Astrocyte of the spinal cord (primary cell): ENCODE measurements around the gene TMEM51.
A peak's percentile ranks its signal among the peaks of the same experiment; 100 is the strongest.

Experiments used
- DNase-seq: peaks from one replicate; pipeline ENCODE4 v3.0.0; 2011; ENCODE audit warnings: low read depth, low spot score
- H3K4me3 ChIP-seq: 2 replicates; pipeline ENCODE4 v1.5.1; 2011; ENCODE audit warnings: low read depth, mild to moderate bottlenecking, low read length, moderate library complexity
- in situ Hi-C: cut with HindIII; loops from 2 replicates; pipeline ENCODE4 v1.10.0; 2017; ENCODE audit warnings: low sequenced_read_pairs
- TF ChIP-seq, protein P1 (sequence below): IDR thresholded peaks from 2 replicates; pipeline ENCODE4 v1.5.1; 2012; ENCODE audit warnings: low read depth, mild to moderate bottlenecking, low read length, inconsistent platforms

Gene TMEM51

DNA sequence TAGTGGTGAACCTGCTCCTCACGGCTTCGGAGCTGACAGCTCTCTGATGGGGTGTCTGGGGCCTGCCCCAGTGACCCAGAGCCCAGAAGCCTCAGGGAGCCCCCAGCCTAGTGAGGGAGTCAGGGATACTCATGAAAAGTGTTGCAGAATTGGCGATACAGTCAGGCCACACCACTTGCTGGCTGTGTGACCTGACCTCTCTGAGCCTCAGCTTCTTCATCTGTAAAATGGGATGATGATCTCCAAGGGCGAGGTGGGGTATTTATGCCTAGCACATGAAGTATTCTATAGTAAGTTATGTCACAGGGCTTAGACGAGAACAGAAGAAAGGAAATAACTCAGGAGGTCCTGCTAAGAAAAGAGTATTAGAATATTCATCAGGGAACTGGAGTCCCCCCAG lies 1.6 kb downstream of the TMEM51 start:
- H3K4me3 ChIP-seq = no peak overlapping the region
- in situ Hi-C loops = no loop called here
- no peak for DNase-seq
- TF ChIP-seq, protein P1, sequence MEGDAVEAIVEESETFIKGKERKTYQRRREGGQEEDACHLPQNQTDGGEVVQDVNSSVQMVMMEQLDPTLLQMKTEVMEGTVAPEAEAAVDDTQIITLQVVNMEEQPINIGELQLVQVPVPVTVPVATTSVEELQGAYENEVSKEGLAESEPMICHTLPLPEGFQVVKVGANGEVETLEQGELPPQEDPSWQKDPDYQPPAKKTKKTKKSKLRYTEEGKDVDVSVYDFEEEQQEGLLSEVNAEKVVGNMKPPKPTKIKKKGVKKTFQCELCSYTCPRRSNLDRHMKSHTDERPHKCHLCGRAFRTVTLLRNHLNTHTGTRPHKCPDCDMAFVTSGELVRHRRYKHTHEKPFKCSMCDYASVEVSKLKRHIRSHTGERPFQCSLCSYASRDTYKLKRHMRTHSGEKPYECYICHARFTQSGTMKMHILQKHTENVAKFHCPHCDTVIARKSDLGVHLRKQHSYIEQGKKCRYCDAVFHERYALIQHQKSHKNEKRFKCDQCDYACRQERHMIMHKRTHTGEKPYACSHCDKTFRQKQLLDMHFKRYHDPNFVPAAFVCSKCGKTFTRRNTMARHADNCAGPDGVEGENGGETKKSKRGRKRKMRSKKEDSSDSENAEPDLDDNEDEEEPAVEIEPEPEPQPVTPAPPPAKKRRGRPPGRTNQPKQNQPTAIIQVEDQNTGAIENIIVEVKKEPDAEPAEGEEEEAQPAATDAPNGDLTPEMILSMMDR = no peak

DNA sequence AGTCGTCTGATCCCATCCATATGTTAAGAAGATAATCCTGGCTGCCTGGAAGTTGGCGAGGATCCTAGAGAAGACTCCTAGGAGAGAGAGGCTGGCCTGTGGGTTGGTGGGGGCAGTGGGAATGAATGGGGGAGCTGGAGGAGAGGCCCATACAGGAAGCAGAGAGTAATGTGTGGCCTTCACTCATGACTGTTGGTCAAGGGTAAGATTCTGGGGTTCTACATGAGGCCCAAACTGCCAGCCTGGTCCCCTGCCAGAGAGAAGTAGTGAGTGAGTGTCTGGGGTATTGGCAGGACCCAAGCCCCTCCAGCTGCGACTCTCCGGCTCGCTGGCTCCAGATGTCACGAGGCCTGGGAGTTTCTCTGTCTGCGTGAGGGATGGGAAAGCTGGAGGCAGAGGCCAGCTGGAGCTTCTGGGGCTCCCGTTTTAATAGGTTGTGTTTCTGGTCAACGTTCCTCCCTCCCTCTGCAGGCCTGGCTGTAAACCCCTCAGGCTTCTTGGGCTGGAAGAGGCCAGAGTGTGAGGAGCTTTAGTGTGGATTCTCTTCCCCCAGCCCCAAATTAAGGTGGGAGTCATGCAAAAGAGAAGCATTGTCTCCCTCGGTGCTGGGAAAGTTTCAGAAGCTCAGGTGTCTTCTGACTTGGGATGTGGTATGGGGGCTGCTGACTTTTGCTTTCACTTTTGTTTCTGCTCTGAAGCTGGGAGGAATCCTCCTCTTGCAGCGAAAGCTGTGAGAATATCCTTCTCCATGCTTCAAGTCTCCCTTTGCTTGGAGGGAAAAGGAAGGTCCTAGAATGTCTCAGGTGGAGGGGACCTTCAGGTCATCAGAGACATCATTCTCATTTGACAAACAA lies 2.6 kb downstream of the TMEM51 start:
- no peak overlapping the region for H3K4me3 ChIP-seq
- DNase-seq = no peak
- in situ Hi-C loops = no loop called here
- TF ChIP-seq, protein P1 = no peak

DNA sequence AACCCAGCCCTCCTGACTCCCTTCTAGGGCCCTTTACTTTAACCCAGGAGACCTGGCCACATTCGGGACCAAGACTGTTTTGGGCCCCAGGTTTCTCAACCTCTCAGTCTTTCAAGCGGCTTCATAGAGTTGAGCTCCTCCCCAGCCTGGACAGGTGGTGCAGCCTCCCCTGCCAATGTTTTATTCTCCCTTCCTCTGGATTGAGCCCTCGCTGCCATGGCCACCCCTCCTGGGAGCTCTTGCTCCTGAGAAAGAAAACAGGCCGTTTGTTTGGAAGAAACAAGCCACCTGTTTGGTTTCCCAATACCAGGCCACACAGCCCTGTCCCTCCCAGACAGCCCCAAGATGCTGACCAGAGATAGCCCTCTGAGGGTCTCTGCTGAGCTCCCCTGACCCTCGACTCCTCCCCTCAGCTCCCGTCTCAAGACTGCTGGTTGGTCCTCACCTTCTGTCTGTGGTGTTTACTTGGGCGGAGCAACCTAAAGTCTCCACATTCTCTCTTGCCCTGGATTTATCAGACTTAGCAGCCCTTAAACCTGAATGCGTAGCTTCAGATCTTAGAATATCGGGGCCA lies 3.3 kb downstream of the TMEM51 start:
- no peak for DNase-seq
- no peak overlapping the region for H3K4me3 ChIP-seq
- in situ Hi-C loops = no loop called here
- TF ChIP-seq, protein P1 = no peak

DNA sequence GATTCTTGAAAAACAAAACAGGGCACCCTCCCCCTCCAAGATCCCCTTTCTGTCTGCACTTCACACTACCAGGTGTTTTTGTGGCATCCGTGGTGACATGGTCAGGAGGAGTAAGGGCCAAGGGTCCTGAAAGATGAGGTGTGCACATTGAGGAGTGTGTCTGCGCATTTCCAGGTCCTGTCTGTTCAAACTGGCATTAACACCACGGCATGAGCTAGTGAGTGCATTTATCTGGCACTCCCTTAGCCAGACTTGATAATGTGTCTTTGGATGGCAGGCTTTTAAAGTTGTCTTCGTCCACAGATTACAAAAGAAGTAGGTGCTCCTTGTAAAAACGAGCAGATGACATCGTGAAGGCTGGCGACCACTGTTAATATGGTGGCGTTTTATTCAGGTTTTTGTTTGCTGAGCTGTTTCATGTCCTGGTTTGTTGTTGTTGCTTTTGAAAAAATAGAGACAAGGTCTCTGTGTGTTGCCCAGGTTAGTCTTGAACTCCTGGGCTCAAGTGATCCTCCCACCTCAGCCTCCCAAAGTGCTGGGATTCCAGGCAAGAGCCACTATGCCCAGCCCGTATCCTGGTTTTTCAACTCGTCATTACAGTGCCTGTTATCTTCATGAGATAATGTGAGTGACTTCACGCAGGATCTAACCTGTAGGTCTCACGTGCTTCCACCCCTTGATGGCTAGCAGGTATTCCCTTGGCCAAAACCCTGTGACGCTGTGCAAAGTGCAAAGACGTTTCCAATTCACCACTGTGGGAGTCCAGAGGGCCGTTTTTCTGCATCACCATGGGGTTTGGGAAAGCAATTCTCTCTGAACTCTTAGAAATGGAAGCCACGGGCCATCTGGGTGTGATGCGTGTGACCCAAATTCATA lies 4.2 kb downstream of the TMEM51 start:
- no peak for DNase-seq
- H3K4me3 ChIP-seq = no peak overlapping the region
- in situ Hi-C loops = no loop called here
- TF ChIP-seq, protein P1 = no peak

DNA sequence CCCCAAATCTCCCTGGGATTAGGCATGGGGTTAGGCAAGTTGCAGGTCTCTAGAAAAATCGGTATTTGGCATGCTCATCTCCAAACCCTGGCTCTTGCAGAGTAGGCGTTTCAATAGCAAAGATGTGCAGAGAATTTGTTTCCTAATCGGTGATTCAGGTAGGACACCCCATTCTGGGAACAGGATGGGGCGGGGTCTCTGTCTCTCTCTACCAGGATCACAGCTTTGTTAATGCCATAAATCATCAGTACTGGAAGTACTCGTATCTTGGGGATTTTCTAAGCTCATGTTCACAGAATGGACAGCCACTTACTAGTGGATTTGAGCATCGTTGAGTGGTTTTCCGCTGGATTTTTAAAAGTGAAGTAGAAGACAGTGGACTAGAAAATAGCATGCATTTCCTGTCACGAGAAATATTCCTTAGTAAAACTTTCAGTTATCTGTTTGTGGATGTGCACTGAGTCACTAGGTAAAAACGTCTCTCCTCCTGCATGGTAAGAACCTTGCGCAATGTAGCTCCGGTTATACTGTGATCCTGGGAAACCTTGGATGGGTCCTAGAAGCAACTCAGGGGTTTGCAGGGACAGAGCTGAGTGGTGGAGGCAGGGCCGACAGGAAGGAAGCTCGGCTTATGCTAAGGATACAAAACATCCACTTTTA lies 5.1 kb downstream of the TMEM51 start:
- in situ Hi-C loops = no loop called here
- no peak overlapping the region for H3K4me3 ChIP-seq
- TF ChIP-seq, protein P1 = no peak
- DNase-seq = peak; percentile 58

DNA sequence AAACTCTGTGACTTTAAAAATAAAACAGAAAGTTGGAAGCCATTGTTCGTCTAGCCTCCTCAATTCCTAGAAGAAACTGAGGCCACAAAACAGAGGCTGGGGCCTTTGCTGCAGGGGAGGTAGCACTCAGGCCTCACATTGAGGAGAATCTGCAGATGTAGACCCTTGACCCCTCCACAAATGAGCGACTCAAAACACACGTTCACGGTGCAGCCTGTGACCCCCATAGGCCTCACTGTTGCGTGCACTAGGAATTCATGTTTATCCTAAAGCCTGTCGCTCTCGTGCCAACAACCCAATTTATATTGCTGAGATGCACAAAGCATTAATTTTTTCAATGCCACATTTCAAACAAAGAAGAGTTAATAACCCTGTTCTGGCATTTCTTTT lies 5.6 kb downstream of the TMEM51 start:
- H3K4me3 ChIP-seq = no peak overlapping the region
- TF ChIP-seq, protein P1 = no peak
- DNase-seq = no peak
- in situ Hi-C loops = no loop called here
